OCI-LY7 (cell line): Measurements from ENCODE around the gene PREP. TPM values are rescaled to one million over a fixed set of nuclear protein-coding genes. Genes with fewer than 3 reads are reported as not detected.

ENCODE experiments used
- BruUV-seq: library from RNA; stranded (reverse); fragments of 400-500 nt; replicated peaks from 2 replicates; lab custom pipeline; 2021; lab: Mats Ljungman, UMichigan
- CTCF ChIA-PET: fragments of 300-600 bp; sonication (Branson Sonifier 250); formaldehyde crosslinking; loops from one replicate; lab custom pipeline; 2022; ENCODE audit warnings: antibody characterized with exemption; ENCODE audit not compliant: unreplicated experiment; lab: Charles Lee
- POLR2A ChIA-PET: fragments of 300-600 bp; sonication (Branson Sonifier 250); formaldehyde crosslinking; loops from one replicate; lab custom pipeline; 2022; ENCODE audit warnings: antibody characterized with exemption; lab: Charles Lee
- DNase-seq: peaks from one replicate; pipeline ENCODE4 v3.0.0-alpha.2; 2015; ENCODE audit warnings: low spot score
- H2AFZ ChIP-seq: fragments of 200-600 bp; sonication (generic), shearing (Covaris generic); 2 replicates; pipeline ENCODE4 v1.6.1; 2014; ENCODE audit warnings: mild to moderate bottlenecking, antibody characterized with exemption, low read length, moderate library complexity
- H3K27ac ChIP-seq: fragments of 200-600 bp; sonication (generic); 2 replicates; pipeline ENCODE4 v1.5.1; 2014; ENCODE audit warnings: mixed run types, low read depth, mild to moderate bottlenecking, moderate library complexity, low read length, inconsistent platforms; ENCODE audit not compliant: poor library complexity, severe bottlenecking
- H3K36me3 ChIP-seq: fragments of 200-600 bp; sonication (generic); 2 replicates; pipeline ENCODE4 v1.6.1; 2014; ENCODE audit warnings: mild to moderate bottlenecking, antibody characterized with exemption, low read length, moderate library complexity, mixed read lengths; ENCODE audit not compliant: insufficient read depth
- H3K4me1 ChIP-seq: fragments of 200-600 bp; sonication (generic); 2 replicates; pipeline ENCODE4 v1.5.1; 2014; ENCODE audit warnings: mild to moderate bottlenecking, low read length; ENCODE audit not compliant: insufficient read depth, poor library complexity, severe bottlenecking
- H3K4me2 ChIP-seq: fragments of 200-600 bp; sonication (generic); 2 replicates; pipeline ENCODE4 v1.6.1; 2014; ENCODE audit warnings: mild to moderate bottlenecking, low read length
- H3K4me3 ChIP-seq: fragments of 200-600 bp; sonication (generic); 2 replicates; pipeline ENCODE4 v1.5.1; 2014; ENCODE audit warnings: mild to moderate bottlenecking, low read depth, low read length; ENCODE audit not compliant: poor library complexity, severe bottlenecking
- H3K79me2 ChIP-seq: fragments of 200-600 bp; sonication (generic); 2 replicates; pipeline ENCODE4 v1.6.1; 2016; ENCODE audit warnings: low read depth, mild to moderate bottlenecking, low read length, moderate library complexity, mixed read lengths; ENCODE audit not compliant: insufficient read depth
- H3K9me2 ChIP-seq: fragments of 200-600 bp; sonication (generic); 2 replicates; pipeline ENCODE4 v1.6.1; 2016; ENCODE audit warnings: mild to moderate bottlenecking, low read length, mixed read lengths; ENCODE audit not compliant: insufficient read depth
- H3K9me3 ChIP-seq: fragments of 200-600 bp; sonication (generic); 2 replicates; pipeline ENCODE4 v1.6.1; 2014; ENCODE audit warnings: mild to moderate bottlenecking, mixed run types, low read length, mixed read lengths
- H4K20me1 ChIP-seq: fragments of 200-600 bp; sonication (generic); 2 replicates; pipeline ENCODE4 v1.6.1; 2014; ENCODE audit warnings: mild to moderate bottlenecking, antibody characterized with exemption, low read length, moderate library complexity, mixed read lengths; ENCODE audit not compliant: insufficient read depth
- CTCF ChIP-seq: fragments of 200-600 bp; sonication (generic); conservative IDR thresholded peaks from 2 replicates; pipeline ENCODE4 v1.5.1; 2014; ENCODE audit warnings: mild to moderate bottlenecking, antibody characterized with exemption, low read length, moderate library complexity, mixed read lengths
- EZH2phosphoT487 ChIP-seq: fragments of 200-600 bp; sonication (generic); IDR thresholded peaks from 2 replicates; pipeline ENCODE4 v1.6.1; 2018; ENCODE audit warnings: low read depth, borderline replicate concordance, mild to moderate bottlenecking, mixed run types, antibody characterized with exemption, low read length, moderate library complexity, mixed read lengths
- intact Hi-C: fragments of 100-400 bp; cut with micrococcal nuclease; formaldehyde crosslinking; loops from one replicate; pipeline ENCODE4 v1.10.0; 2022; ENCODE audit not compliant: unreplicated experiment
- total RNA-seq, 2 experiments: library from RNA; depleted of rRNA in 1 of 2; stranded (reverse); fragments of >200 nt in 1 of 2; shearing (Covaris generic) in 1 of 2; gene quantifications; 2 replicates each; pipeline ENCODE4 v1.2.3, GENCODE V29; 2014 to 2022

PREP gene
- total RNA-seq, 2 experiments from 2014 or later, result 10.4 to 27.0 TPM

GRCh38 chr6:105326833-105327770, 75.8 kb downstream of the PREP start:
- POLR2A ChIA-PET, result interaction anchor here (0.6 to 0.9 kb wide), 2 partner anchors 11 to 976 kb away, joined by 5 read pairs; no protein-coding TSS in a partner anchor
- no peak for DNase-seq
- Histone ChIP-seq H3K4me2 (no peak overlapping the region), H3K36me3 (peaks cover 38% of the 10 kb centered on the region), H3K9me2 (no peaks in the 10 kb centered on the region), H4K20me1 (no peaks in the 10 kb centered on the region), H3K9me3 (no peaks in the 10 kb centered on the region), H3K79me2 (no peaks in the 10 kb centered on the region), H2AFZ (no peak overlapping the region), H3K4me1 (no peaks in the 10 kb centered on the region), H3K27ac (no peak overlapping the region), H3K4me3 (no peak overlapping the region)
- TF ChIP-seq EZH2phosphoT487 (no peak), CTCF (no peak)
- BruUV-seq, result no TSS peak
- intact Hi-C loops, result no loop called here
- CTCF ChIA-PET, result no interaction called here

GRCh38 chr6:105326216-105326615, 76.7 kb downstream of the PREP start:
- DNase-seq, result no peak
- Histone ChIP-seq H3K9me2 (no peaks in the 10 kb centered on the region), H3K79me2 (no peaks in the 10 kb centered on the region), H2AFZ (no peak overlapping the region), H3K4me3 (no peak overlapping the region), H4K20me1 (no peaks in the 10 kb centered on the region), H3K36me3 (peaks cover 34% of the 10 kb centered on the region), H3K4me2 (no peak overlapping the region), H3K27ac (no peak overlapping the region), H3K4me1 (no peaks in the 10 kb centered on the region), H3K9me3 (no peaks in the 10 kb centered on the region)
- no TSS peak for BruUV-seq
- TF ChIP-seq CTCF (no peak), EZH2phosphoT487 (no peak)
- POLR2A ChIA-PET, result interaction anchor here (0.7 kb wide), 1 partner anchor 118 kb away, joined by 3 read pairs; no protein-coding TSS in a partner anchor
- intact Hi-C loops, result no loop called here
- CTCF ChIA-PET, result no interaction called here

- no peaks in the 10 kb centered on the region for H3K9me3 ChIP-seq
- H3K4me2 ChIP-seq, result no peak overlapping the region
- no peak overlapping the region for H3K27ac ChIP-seq
- no TSS peak for BruUV-seq
- POLR2A ChIA-PET, result no interaction called here
- H3K4me1 ChIP-seq, result no peaks in the 10 kb centered on the region
- CTCF ChIA-PET, result no interaction called here
- intact Hi-C loops, result no loop called here
- H3K79me2 ChIP-seq, result no peaks in the 10 kb centered on the region
- H2AFZ ChIP-seq, result no peak overlapping the region
- DNase-seq, result no peak
- H4K20me1 ChIP-seq, result no peaks in the 10 kb centered on the region
- no peak overlapping the region for H3K4me3 ChIP-seq
- H3K36me3 ChIP-seq, result peaks cover 28% of the 10 kb centered on the region
- TF ChIP-seq CTCF, result no peak
- TF ChIP-seq EZH2phosphoT487, result no peak
- H3K9me2 ChIP-seq, result no peaks in the 10 kb centered on the region
Observed at GRCh38 chr6:105324386-105324950, 78.4 kb downstream of the PREP start.
